22Rv1 (cell line): Measurements from ENCODE around the gene CREBL2.

ENCODE experiments used
- CTCF ChIP-seq: fragments of 450-650 bp; IDR thresholded peaks from 2 replicates; pipeline ENCODE4 v1.5.1; 2017; ENCODE audit warnings: mild to moderate bottlenecking
- ZFX ChIP-seq: fragments of 450-650 bp; IDR thresholded peaks from 2 replicates; pipeline ENCODE4 v1.6.1; 2017; ENCODE audit warnings: antibody characterized with exemption, borderline replicate concordance

GRCh38 chr12:12635651-12636050 is 24.0 kb downstream of the CREBL2 start:
- TF ChIP-seq CTCF: no peak
- TF ChIP-seq ZFX: no peak
